Measurements from ENCODE around the gene DZANK1. TPM values are rescaled to one million over a fixed set of nuclear protein-coding genes. Genes with fewer than 3 reads are reported as not detected.

The DZANK1 gene
- total RNA-seq, 3 donors from 2014 or later (not counting 1 experiment from before 2014, with no cell fraction given), result 2.7 to 5.7 (median 3.7) TPM

DNA sequence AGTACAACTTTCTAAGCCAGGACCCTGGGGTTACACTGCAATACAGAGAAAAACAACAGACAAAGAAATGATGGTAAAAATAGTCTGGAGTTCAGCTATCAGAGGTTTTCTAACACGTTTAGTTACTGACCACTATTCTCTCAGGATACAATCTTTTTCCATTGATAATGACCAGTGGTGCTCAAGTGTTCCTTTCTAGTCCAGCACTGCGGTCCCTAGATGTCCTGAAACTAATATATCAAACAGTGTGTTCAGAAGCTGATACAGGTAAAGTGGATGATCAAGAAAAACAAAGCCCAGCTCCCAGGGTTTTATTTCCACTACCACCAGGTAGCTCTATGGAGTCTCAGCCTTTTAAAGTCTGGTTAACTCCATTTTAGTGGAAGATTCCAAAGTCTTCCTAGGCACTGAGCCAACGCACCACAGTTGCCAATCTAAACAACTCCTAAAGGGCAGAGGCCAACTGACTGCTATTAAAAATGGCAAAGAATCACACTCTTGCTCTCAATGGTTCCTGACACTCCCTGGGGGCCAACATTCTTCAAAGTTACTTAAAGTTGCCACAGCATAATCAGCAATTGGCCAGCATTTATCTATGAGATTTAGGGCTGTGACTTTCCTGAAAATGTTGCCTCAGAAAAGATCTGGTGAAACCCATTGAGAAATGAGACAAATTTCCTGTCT, 38.2 kb downstream of the DZANK1 start:
- no peaks in the 10 kb centered on the region for H3K36me3 ChIP-seq (ENCODE audit: control insufficient read depth, insufficient read depth, low read length)
- Mint-ChIP-seq H3K36me3 (no peaks in the 10 kb centered on the region), H3K4me1 (no peaks in the 10 kb centered on the region), H3K27me3 (ENCODE audit: low read depth in 2 of 2) (no peaks in the 10 kb centered on the region), H3K9me3 (no peaks in the 10 kb centered on the region), H3K27ac (no peak overlapping the region), H3K4me3 (no peak overlapping the region)
- no peak overlapping the region for H3K4me3 ChIP-seq (ENCODE audit: low read length)
- ATAC-seq (no peak), DNase-seq (no peak)
- intact Hi-C loops (cut with micrococcal nuclease), result no loop called here
- H3K9me3 ChIP-seq (ENCODE audit: control insufficient read depth, insufficient read depth, low read length), result no peaks in the 10 kb centered on the region
- TF ChIP-seq, protein P1, sequence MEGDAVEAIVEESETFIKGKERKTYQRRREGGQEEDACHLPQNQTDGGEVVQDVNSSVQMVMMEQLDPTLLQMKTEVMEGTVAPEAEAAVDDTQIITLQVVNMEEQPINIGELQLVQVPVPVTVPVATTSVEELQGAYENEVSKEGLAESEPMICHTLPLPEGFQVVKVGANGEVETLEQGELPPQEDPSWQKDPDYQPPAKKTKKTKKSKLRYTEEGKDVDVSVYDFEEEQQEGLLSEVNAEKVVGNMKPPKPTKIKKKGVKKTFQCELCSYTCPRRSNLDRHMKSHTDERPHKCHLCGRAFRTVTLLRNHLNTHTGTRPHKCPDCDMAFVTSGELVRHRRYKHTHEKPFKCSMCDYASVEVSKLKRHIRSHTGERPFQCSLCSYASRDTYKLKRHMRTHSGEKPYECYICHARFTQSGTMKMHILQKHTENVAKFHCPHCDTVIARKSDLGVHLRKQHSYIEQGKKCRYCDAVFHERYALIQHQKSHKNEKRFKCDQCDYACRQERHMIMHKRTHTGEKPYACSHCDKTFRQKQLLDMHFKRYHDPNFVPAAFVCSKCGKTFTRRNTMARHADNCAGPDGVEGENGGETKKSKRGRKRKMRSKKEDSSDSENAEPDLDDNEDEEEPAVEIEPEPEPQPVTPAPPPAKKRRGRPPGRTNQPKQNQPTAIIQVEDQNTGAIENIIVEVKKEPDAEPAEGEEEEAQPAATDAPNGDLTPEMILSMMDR (IDR thresholded peaks at IDR 0.05), result no peak
- H3K4me1 ChIP-seq (ENCODE audit: control insufficient read depth, insufficient read depth, low read length), result no peaks in the 10 kb centered on the region
- H3K27me3 ChIP-seq (ENCODE audit: control insufficient read depth, insufficient read depth, low read length), result no peaks in the 10 kb centered on the region
- no peak overlapping the region for H3K27ac ChIP-seq (ENCODE audit: low read length)
- WGBS (ENCODE audit: insufficient coverage), result 92% methylated on average over 2 of the region's 3 CpGs

DNA sequence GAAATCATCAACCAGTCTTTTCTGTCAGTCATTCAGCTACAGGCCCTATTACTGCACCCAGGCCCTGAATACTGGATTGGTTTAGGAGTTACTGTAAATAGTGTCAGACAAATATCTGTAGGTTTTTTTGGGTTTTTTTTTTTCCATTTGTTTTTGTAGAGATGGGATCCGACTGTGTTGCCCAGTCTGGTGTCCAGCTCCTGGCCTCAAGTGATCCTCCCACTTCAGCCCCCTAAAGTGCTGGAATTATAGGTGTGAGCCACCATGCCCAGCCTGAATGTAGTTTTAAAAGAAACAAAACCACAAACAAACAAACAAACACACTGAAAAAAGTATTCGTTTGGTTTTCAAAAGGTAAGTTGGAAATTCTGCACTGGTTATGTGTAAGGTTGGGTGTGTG, 39.6 kb downstream of the DZANK1 start:
- TF ChIP-seq, protein P1 (IDR thresholded peaks at IDR 0.05), result no peak
- WGBS (ENCODE audit: insufficient coverage), result 100% methylated on average over 1 of the region's 2 CpGs
- H3K36me3 Mint-ChIP-seq, result no peaks in the 10 kb centered on the region
- no peaks in the 10 kb centered on the region for H3K9me3 Mint-ChIP-seq
- no peaks in the 10 kb centered on the region for H3K4me1 Mint-ChIP-seq
- intact Hi-C loops (cut with micrococcal nuclease), result no loop called here
- no peaks in the 10 kb centered on the region for H3K9me3 ChIP-seq (ENCODE audit: control insufficient read depth, insufficient read depth, low read length)
- no peak for ATAC-seq
- no peak overlapping the region for H3K4me3 Mint-ChIP-seq
- H3K27ac Mint-ChIP-seq, result no peak overlapping the region
- no peaks in the 10 kb centered on the region for H3K27me3 ChIP-seq (ENCODE audit: control insufficient read depth, insufficient read depth, low read length)
- no peaks in the 10 kb centered on the region for H3K4me1 ChIP-seq (ENCODE audit: control insufficient read depth, insufficient read depth, low read length)
- no peak overlapping the region for H3K4me3 ChIP-seq (ENCODE audit: low read length)
- H3K27me3 Mint-ChIP-seq (ENCODE audit: low read depth in 2 of 2), result no peaks in the 10 kb centered on the region
- DNase-seq, result no peak
- H3K27ac ChIP-seq (ENCODE audit: low read length), result no peak overlapping the region
- H3K36me3 ChIP-seq (ENCODE audit: control insufficient read depth, insufficient read depth, low read length), result no peaks in the 10 kb centered on the region

DNA sequence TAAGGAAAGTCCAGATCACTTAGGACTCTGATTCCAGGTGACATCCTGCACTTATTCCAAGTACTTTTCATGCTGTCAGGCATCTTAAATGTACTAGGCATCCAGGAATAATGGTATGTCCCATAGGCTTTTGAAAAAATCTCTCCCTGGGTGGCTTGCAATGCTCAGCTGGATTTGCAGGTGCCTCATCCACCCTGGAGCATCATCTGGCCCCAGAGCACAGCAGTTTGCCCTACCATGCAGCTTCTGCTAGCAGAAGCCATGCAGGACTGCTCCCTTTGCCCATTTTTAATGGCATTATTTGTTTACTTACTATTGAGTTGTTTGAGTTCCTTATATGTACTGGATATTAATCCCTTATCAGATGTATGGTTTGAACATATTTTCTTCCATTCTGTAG, 45.2 kb downstream of the DZANK1 start:
- ATAC-seq (no peak), DNase-seq (no peak)
- H3K4me3 ChIP-seq (ENCODE audit: low read length), result no peak overlapping the region
- Mint-ChIP-seq H3K27ac (no peak overlapping the region), H3K36me3 (no peaks in the 10 kb centered on the region), H3K27me3 (ENCODE audit: low read depth in 2 of 2) (no peaks in the 10 kb centered on the region), H3K9me3 (no peaks in the 10 kb centered on the region), H3K4me1 (no peaks in the 10 kb centered on the region), H3K4me3 (no peak overlapping the region)
- TF ChIP-seq, protein P1 (IDR thresholded peaks at IDR 0.05), result no peak
- no peaks in the 10 kb centered on the region for H3K27me3 ChIP-seq (ENCODE audit: control insufficient read depth, insufficient read depth, low read length)
- H3K9me3 ChIP-seq (ENCODE audit: control insufficient read depth, insufficient read depth, low read length), result no peaks in the 10 kb centered on the region
- no peaks in the 10 kb centered on the region for H3K36me3 ChIP-seq (ENCODE audit: control insufficient read depth, insufficient read depth, low read length)
- no peaks in the 10 kb centered on the region for H3K4me1 ChIP-seq (ENCODE audit: control insufficient read depth, insufficient read depth, low read length)
- H3K27ac ChIP-seq (ENCODE audit: low read length), result no peak overlapping the region
- intact Hi-C loops (cut with micrococcal nuclease), result no loop called here

DNA sequence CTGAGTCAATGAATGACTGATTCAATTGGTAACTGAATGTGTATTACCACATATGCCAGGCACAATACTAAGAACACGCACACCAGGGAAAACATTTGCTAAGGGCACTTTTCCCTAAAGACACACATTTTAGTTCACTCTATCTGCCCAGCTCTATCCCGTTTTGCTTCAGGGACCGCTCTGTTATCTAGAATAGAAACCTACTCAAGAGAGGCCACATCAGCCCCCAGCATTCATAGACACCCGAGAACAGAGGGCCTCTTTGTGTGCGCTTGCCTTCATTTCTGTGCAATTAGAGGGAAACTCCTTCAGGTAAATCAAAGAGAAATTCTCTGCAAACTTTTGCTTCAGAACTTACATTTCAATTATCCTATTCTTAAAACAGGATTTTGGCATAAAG, 50.3 kb downstream of the DZANK1 start:
- intact Hi-C loops (cut with micrococcal nuclease), result loop anchor here (10.0 kb wide), 1 partner anchor 768 kb away; no protein-coding TSS in a partner anchor

More for the DNA sequence above, 50.3 kb downstream of the DZANK1 start:
- no peak for DNase-seq
- H3K27me3 ChIP-seq (ENCODE audit: control insufficient read depth, insufficient read depth, low read length), result no peaks in the 10 kb centered on the region
- no peaks in the 10 kb centered on the region for H3K36me3 ChIP-seq (ENCODE audit: control insufficient read depth, insufficient read depth, low read length)
- no peaks in the 10 kb centered on the region for H3K9me3 Mint-ChIP-seq
- TF ChIP-seq, protein P1 (IDR thresholded peaks at IDR 0.05), result no peak
- no peak overlapping the region for H3K4me3 Mint-ChIP-seq
- H3K27ac ChIP-seq (ENCODE audit: low read length), result no peak overlapping the region
- peaks cover 5% of the 10 kb centered on the region in 2 donors for H3K4me1 Mint-ChIP-seq
- H3K27me3 Mint-ChIP-seq (ENCODE audit: low read depth in 2 of 2), result no peaks in the 10 kb centered on the region
- no peaks in the 10 kb centered on the region for H3K36me3 Mint-ChIP-seq
- no peak overlapping the region for H3K27ac Mint-ChIP-seq
- no peaks in the 10 kb centered on the region for H3K4me1 ChIP-seq (ENCODE audit: control insufficient read depth, insufficient read depth, low read length)
- H3K4me3 ChIP-seq (ENCODE audit: low read length), result no peak overlapping the region
- ATAC-seq, result no peak
- H3K9me3 ChIP-seq (ENCODE audit: control insufficient read depth, insufficient read depth, low read length), result no peaks in the 10 kb centered on the region
- 98% methylated on average over 5 of the region's 5 CpGs for WGBS (ENCODE audit: insufficient coverage)

Data from natural killer cell (primary cell).